GM12801 (cell line): Measurements from ENCODE around the gene YIF1A.

Experiments used
- CTCF ChIP-seq: IDR thresholded peaks from one replicate; pipeline ENCODE4 v1.5.1; 2011; ENCODE audit warnings: control low read depth; ENCODE audit not compliant: insufficient read length; ENCODE audit errors: extremely low read depth

Gene YIF1A

DNA sequence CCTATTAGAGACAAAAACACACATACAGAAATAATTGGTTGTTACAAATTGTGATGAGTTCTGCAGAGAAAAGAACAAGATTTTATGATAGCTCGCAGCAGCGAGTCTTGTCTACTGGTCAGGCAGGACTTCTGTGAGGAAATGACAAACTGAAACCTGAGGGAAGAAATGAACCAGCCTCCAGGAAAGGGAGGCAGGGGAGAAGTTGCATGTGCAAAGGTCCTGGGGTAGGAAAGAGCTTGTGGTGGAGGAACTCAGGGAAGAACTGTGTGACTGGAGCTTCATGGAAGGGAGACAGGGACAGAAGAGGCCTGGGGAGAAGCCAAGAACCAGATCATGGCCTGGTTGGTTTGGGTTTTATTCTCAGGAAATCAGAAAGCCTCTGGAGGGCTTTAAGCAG, 29.7 kb downstream of the YIF1A start:
- no peak for TF ChIP-seq CTCF

- TF ChIP-seq CTCF: no peak
These were observed 30.5 kb downstream of the YIF1A start for GRCh38 chr11:66258473-66258893.

GRCh38 chr11:66251809-66252208, 37.1 kb downstream of the YIF1A start:
- TF ChIP-seq CTCF: no peak

DNA sequence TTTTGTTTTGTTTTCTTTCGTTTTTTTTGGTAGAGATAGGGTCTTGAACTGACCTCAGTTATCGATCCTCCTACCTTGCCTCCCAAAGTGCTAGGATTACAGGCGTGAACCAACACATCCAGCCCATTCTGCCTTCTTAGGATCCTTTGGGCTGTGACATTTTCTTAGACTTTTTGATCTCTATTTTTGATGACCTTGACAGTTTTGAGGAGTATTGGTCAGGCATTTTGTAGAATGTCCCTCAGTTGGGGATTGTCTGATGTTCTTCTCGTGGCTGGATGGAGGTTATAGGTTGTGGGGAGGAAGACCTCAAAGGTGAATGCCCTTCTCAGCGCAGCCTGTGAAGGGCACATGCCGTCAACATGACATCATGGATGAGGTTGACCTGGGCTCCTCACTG, 40.0 kb downstream of the YIF1A start:
- no peak for TF ChIP-seq CTCF

DNA sequence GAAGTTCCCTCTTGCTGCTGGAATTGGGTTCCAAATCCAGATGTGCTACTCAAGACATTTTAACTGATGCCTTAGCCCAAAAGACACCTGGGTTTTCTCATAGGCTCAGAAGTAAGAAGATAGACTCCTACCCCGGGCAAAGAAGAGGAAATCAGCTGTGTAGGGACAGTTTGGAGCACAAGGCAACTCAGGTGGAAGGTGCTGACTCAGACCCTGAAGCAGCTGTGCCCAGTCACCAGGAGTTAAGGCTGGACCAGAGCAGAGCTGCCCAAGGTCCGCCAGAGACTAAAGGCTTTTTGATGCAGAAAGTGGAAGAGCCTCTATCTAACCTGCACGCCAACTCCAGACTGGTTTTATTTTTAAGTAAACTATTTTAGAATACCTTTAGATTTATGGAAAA, 41.1 kb downstream of the YIF1A start:
- TF ChIP-seq CTCF: no peak

GRCh38 chr11:66247295-66247694, 41.6 kb downstream of the YIF1A start:
- TF ChIP-seq CTCF: no peak

- no peak for TF ChIP-seq CTCF
These were observed 45.0 kb downstream of the YIF1A start for GRCh38 chr11:66243782-66244535.
